Hepatocyte (in vitro differentiated cells): ENCODE results near the gene TAS2R40. TPM values are rescaled to one million over a fixed set of nuclear protein-coding genes. Genes with fewer than 3 reads are reported as not detected.

Experiments used
- DNase-seq: peaks from one replicate; pipeline ENCODE4 v3.0.0-alpha.2; 2016; ENCODE audit warnings: low spot score
- H2AFZ ChIP-seq: fragments of 200-600 bp; sonication (generic); 2 replicates; pipeline ENCODE4 v1.6.0; 2016; ENCODE audit warnings: antibody characterized with exemption, mild to moderate bottlenecking
- H3K27ac ChIP-seq: fragments of 200-600 bp; sonication (generic); 2 replicates; pipeline ENCODE4 v1.5.1; 2016; ENCODE audit warnings: mild to moderate bottlenecking
- H3K27me3 ChIP-seq: fragments of 200-600 bp; sonication (generic); 2 replicates; pipeline ENCODE4 v1.6.1; 2016
- H3K36me3 ChIP-seq: fragments of 200-600 bp; sonication (generic); replicated peaks from 2 replicates; pipeline ENCODE4 v1.5.1; 2016; ENCODE audit warnings: low read depth; ENCODE audit not compliant: insufficient read depth
- H3K4me1 ChIP-seq: fragments of 200-600 bp; sonication (generic); 2 replicates; pipeline ENCODE4 v1.5.1; 2016; ENCODE audit warnings: mild to moderate bottlenecking, moderate library complexity; ENCODE audit not compliant: insufficient read depth
- H3K4me2 ChIP-seq: fragments of 200-600 bp; sonication (generic); 2 replicates; pipeline ENCODE4 v1.6.0; 2016
- H3K4me3 ChIP-seq: fragments of 200-600 bp; sonication (generic); 2 replicates; pipeline ENCODE4 v1.5.1; 2016; ENCODE audit warnings: mild to moderate bottlenecking
- H3K79me2 ChIP-seq: fragments of 200-600 bp; sonication (generic); 2 replicates; pipeline ENCODE4 v1.6.0; 2017; ENCODE audit warnings: mild to moderate bottlenecking
- H3K9me2 ChIP-seq: fragments of 200-600 bp; sonication (generic); replicated peaks from 2 replicates; pipeline ENCODE4 v1.6.0; 2017; ENCODE audit warnings: mild to moderate bottlenecking; ENCODE audit not compliant: insufficient read depth
- H3K9me3 ChIP-seq: fragments of 200-600 bp; sonication (generic); 2 replicates; pipeline ENCODE4 v1.5.1; 2016; ENCODE audit warnings: low read depth, mild to moderate bottlenecking
- H4K20me1 ChIP-seq: fragments of 200-600 bp; sonication (generic); 2 replicates; pipeline ENCODE4 v1.6.0; 2016; ENCODE audit warnings: mild to moderate bottlenecking; ENCODE audit not compliant: insufficient read depth, poor library complexity, severe bottlenecking
- EZH2 ChIP-seq: fragments of 200-600 bp; sonication (generic); IDR thresholded peaks from 2 replicates; pipeline ENCODE4 v1.6.1; 2016; ENCODE audit warnings: antibody characterized with exemption, mild to moderate bottlenecking, borderline replicate concordance
- EZH2phosphoT487 ChIP-seq: fragments of 200-600 bp; sonication (generic); IDR thresholded peaks from one replicate; pipeline ENCODE4 v1.6.1; 2018; ENCODE audit warnings: antibody characterized with exemption, mild to moderate bottlenecking, low read depth, moderate library complexity; ENCODE audit not compliant: unreplicated experiment, severe bottlenecking
- WGBS: methylation state at CpG from one replicate; pipeline ENCODE4 v1.1.6; 2016; ENCODE audit warnings: low lambda C conversion rate; ENCODE audit errors: missing lambda C conversion rate; 5-methylcytosine and 5-hydroxymethylcytosine counted together
- polyA plus RNA-seq: library from polyadenylated mRNA; unstranded; fragments of >200 nt; fragmentation: Nextera tagmentation; extraction: Ambion mirVana; gene quantifications from 2 replicates; pipeline ENCODE4 v1.2.1, GENCODE V29; 2016
- total RNA-seq: library from RNA; depleted of rRNA; stranded (reverse); fragments of >200 nt; gene quantifications from 2 replicates; pipeline ENCODE4 v1.2.3, GENCODE V29; 2014
- TF ChIP-seq, protein P1 (sequence below): fragments of 200-600 bp; sonication (generic); IDR thresholded peaks from 2 replicates; pipeline ENCODE4 v1.5.1; 2016; ENCODE audit warnings: antibody characterized with exemption, mild to moderate bottlenecking; ENCODE audit not compliant: poor library complexity

The TAS2R40 gene
- total and polyA plus RNA-seq, 2 experiments from 2014 or later = not detected

GRCh38 chr7:143217806-143218205 is 4.0 kb upstream of the TAS2R40 start:
- Histone ChIP-seq H3K4me2 (no peak overlapping the region), H3K4me3 (no peak overlapping the region), H3K9me3 (no peaks in the 10 kb centered on the region), H2AFZ (no peak overlapping the region), H3K79me2 (no peaks in the 10 kb centered on the region), H3K36me3 (no peaks in the 10 kb centered on the region), H3K4me1 (no peaks in the 10 kb centered on the region), H3K27ac (no peak overlapping the region), H4K20me1 (no peaks in the 10 kb centered on the region), H3K9me2 (no peaks in the 10 kb centered on the region), H3K27me3 (no peaks in the 10 kb centered on the region)
- DNase-seq = no peak
- TF ChIP-seq EZH2 (no peak), EZH2phosphoT487 (no peak)
- TF ChIP-seq, protein P1, sequence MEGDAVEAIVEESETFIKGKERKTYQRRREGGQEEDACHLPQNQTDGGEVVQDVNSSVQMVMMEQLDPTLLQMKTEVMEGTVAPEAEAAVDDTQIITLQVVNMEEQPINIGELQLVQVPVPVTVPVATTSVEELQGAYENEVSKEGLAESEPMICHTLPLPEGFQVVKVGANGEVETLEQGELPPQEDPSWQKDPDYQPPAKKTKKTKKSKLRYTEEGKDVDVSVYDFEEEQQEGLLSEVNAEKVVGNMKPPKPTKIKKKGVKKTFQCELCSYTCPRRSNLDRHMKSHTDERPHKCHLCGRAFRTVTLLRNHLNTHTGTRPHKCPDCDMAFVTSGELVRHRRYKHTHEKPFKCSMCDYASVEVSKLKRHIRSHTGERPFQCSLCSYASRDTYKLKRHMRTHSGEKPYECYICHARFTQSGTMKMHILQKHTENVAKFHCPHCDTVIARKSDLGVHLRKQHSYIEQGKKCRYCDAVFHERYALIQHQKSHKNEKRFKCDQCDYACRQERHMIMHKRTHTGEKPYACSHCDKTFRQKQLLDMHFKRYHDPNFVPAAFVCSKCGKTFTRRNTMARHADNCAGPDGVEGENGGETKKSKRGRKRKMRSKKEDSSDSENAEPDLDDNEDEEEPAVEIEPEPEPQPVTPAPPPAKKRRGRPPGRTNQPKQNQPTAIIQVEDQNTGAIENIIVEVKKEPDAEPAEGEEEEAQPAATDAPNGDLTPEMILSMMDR = no peak
- WGBS = 82% methylated on average over 2 of the region's 2 CpGs

GRCh38 chr7:143221286-143221685 is 551 bp upstream of the TAS2R40 start:
- whole genome bisulfite sequencing = 76% methylated on average over 2 of the region's 2 CpGs
- no peaks in the 10 kb centered on the region for H3K79me2 ChIP-seq
- H3K36me3 ChIP-seq = no peaks in the 10 kb centered on the region
- H3K4me1 ChIP-seq = no peaks in the 10 kb centered on the region
- H4K20me1 ChIP-seq = no peaks in the 10 kb centered on the region
- H3K4me2 ChIP-seq = no peak overlapping the region
- H3K27me3 ChIP-seq = no peaks in the 10 kb centered on the region
- no peak overlapping the region for H3K27ac ChIP-seq
- no peaks in the 10 kb centered on the region for H3K9me3 ChIP-seq
- no peak for DNase-seq
- H3K9me2 ChIP-seq = no peaks in the 10 kb centered on the region
- H2AFZ ChIP-seq = no peak overlapping the region
- TF ChIP-seq EZH2phosphoT487 (no peak), EZH2 (no peak)
- TF ChIP-seq, protein P1 = no peak
- no peak overlapping the region for H3K4me3 ChIP-seq

DNA sequence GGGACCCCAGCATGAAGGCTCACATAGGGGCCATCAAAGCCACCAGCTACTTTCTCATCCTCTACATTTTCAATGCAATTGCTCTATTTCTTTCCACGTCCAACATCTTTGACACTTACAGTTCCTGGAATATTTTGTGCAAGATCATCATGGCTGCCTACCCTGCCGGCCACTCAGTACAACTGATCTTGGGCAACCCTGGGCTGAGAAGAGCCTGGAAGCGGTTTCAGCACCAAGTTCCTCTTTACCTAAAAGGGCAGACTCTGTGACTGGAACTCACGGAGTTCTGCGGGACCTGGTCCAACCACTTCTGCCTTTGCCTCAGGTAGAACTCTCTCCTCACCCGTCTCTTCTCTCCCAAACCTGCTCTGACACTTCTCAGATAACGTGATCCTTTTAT is 945 bp downstream of the TAS2R40 start:
- no peaks in the 10 kb centered on the region for H4K20me1 ChIP-seq
- WGBS = 80% methylated on average over 7 of the region's 7 CpGs
- no peaks in the 10 kb centered on the region for H3K27me3 ChIP-seq
- H3K9me2 ChIP-seq = no peaks in the 10 kb centered on the region
- no peak for TF ChIP-seq EZH2phosphoT487
- TF ChIP-seq, protein P1 = no peak
- no peak for TF ChIP-seq EZH2
- DNase-seq = no peak
- H2AFZ ChIP-seq = no peak overlapping the region
- no peaks in the 10 kb centered on the region for H3K9me3 ChIP-seq
- H3K79me2 ChIP-seq = no peaks in the 10 kb centered on the region
- H3K27ac ChIP-seq = no peak overlapping the region
- H3K4me3 ChIP-seq = no peak overlapping the region
- no peaks in the 10 kb centered on the region for H3K36me3 ChIP-seq
- H3K4me1 ChIP-seq = no peaks in the 10 kb centered on the region
- no peak overlapping the region for H3K4me2 ChIP-seq

- Histone ChIP-seq H3K9me2 (no peaks in the 10 kb centered on the region), H3K9me3 (no peaks in the 10 kb centered on the region), H3K4me3 (no peak overlapping the region), H3K36me3 (no peaks in the 10 kb centered on the region), H3K79me2 (no peaks in the 10 kb centered on the region), H4K20me1 (no peaks in the 10 kb centered on the region), H3K27ac (no peak overlapping the region), H3K4me1 (no peaks in the 10 kb centered on the region), H2AFZ (no peak overlapping the region), H3K4me2 (no peak overlapping the region), H3K27me3 (no peaks in the 10 kb centered on the region)
- 73% methylated on average over 4 of the region's 4 CpGs for WGBS
- TF ChIP-seq EZH2 = no peak
- TF ChIP-seq, protein P1 = no peak
- no peak for DNase-seq
These were observed 1.9 kb downstream of the TAS2R40 start for GRCh38 chr7:143223784-143224183.
